SIG-M5 (cell line): ENCODE measurements around the gene CYP26A1.
"Not testable (repeated sequence)": the region's sequence is repeated elsewhere in the genome, so short reads cannot be mapped to it uniquely, and the experiment has no call there.

Experiments
- DNase-seq: peaks from one replicate; lab custom pipeline; 2025; lab: John Stamatoyannopoulos, UW

Gene CYP26A1

DNA sequence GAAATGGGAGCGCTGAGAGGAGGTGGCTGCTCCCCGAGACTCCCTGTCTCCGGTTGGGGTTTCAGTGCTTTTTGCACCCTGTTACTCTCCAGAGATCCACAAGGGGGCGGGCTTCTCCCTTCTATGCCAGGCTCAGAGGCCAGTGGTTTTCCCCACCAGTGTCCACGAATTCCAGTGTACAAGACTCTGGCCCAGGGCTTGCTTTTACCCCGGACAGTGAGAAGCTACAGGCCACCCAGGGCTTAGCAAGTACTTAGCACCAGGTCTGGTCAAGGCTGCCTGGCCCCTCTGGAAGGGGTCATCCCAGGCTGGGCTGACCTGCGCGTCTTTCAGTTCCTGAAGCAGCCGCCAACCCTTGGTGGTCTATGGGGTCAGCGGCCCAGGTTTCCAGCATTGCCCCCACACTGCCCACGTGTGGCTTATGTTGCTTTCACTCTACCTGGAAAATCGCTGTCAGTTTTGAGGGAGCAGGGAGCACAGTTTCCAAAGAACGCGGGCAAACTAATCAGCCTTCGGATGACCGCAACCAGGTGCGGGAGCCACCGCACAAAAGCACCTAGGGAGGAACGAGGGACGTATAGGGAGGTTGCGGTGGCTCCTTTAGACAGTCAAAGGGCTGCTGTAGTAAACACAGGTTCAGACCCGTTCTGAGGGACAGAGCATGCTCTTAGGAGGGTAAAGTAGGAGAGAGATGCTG lies 6.8 kb downstream of the CYP26A1 start:
- DNase-seq, result no peak

DNA sequence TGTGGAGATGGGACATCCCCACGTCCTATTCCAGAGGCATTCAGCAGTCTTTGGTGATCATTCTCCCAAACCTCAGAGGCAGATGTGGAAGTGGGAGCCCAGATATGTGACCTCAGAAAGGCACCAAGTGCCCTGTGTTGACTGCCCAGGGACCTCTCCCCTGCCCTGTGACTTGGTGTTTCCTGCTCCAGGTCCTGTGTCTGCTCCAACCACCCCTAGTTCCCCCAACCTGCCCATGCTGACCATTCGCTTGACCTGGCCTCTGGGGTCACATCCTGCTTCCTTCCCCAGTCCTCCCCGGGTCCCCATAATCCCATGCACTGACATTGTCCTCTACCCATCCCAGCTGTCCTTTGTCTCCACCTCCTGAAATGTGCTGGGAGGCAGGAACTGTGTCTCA lies 7.6 kb downstream of the CYP26A1 start:
- DNase-seq, result no peak

DNA sequence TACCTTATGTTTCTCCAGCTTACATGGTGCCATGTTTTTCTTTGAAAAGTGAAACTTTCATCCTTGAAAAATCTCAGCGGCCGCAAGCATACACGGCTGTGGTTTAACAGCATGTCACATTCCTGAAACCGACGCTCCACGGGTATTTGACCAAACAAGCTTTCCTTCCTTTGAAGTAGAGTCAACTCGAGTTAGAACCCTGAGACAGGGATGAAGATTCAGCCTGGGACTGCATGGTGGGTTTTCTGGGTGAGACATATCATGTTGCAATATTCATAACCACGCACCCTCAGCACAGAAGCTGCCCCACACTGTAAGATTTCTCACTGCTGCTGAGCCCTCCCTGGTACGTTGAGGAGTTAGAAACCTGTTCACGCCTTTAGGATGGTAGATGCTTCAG lies 8.1 kb downstream of the CYP26A1 start:
- DNase-seq, result no peak

DNA sequence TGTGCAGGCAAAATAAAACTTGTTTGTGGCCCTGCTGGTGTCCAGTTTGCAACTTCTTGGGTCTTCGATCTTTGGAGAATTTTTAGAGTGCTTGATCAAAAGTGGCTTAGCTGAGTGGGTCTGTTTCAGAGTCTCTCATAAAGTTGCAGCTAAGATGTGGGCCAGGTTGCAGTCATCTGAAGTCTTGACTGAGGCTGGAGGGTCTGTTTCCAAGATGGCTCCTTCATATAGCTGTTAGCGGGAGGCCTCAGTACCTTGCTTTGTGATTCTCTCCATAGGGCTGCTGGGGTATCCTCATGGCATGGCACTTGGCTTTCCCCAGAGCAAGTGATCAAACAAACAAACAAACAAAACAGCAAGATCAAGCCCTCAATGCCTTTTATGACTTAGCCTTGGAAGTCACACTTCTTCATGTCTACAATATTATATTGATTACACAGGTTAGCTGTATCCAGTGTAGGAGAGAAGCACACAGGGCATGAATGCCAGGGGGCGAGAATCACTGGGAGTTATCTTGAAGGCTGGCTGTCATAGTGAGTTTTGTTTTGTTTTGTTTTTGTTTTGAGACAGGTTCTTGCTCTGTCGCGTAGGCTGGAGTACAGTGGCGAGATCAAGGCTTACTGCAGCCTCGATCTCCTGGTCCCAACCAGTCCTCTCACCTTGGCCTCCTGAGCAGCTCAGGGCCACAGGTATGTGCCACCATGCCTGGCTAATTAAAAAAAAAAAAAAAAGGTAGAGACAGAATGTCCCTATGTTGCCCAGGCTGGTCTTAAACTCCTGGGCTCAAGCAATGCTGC lies 10.2 kb downstream of the CYP26A1 start:
- DNase-seq, result no peak

DNA sequence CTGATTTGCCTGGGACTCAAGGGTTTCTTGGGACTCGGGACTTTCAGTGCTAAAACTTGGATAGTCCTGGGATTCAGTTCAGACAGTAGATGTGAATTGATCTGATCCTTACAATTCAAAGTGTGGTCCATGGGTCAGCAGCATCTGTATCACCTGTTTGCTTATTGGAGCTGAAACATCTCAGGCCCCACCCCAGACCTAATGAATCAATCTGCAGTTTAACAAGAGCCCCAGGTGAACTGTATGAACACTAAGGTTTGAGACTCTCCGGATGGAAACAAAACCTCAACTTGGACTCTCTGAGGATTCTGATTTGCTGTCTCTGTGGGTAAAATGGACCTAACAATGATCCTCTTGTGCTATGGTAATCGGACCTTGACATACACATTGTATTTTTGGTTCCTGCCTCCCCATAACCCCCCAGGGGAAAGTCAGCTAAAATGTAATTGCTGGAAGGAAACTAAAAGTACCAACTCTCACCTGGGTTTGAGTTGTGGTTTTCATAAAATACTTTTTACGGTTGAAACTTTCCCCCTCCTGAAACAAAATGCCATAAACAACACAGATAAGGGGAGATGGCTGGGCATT lies 11.7 kb downstream of the CYP26A1 start:
- DNase-seq, result no peak

DNA sequence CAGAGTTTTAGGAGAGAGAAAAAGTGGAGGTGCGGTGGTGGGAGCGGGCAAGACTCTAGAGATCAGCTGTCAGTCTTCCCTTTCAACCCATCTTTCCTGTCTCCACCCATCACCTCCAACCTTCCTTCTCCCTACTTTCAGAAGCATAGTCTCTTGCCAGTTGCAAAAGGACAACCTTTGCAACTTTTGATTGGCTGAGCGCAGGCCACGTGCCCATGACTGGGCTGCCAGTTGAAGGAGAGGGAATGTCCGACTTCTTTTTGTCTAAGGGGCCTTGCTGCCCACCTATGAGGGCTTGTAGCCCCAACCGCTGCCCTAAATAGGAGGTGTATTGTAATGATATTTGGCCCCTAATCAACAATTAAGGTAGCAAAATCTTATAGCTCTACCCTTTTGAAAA lies 12.6 kb downstream of the CYP26A1 start:
- no peak for DNase-seq

DNA sequence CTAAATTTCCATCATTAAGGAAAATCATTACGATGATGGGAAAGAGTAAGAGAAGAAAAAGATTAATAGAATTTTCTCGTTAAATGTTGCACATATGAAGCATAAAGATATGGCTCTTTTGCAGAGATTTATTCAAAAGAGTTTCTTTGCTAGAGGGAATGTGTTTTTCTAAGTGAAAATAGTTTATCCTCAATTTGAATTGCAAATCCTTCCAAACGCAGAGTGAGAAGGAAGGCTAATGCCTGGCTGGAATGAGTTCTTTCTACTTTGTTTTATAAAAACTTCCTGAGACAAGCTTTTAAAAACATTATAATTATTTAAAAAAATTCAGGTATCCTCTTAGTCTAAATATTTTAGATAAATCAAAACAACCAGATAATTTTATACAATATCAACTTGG lies 14.2 kb downstream of the CYP26A1 start:
- DNase-seq, result no peak

DNA sequence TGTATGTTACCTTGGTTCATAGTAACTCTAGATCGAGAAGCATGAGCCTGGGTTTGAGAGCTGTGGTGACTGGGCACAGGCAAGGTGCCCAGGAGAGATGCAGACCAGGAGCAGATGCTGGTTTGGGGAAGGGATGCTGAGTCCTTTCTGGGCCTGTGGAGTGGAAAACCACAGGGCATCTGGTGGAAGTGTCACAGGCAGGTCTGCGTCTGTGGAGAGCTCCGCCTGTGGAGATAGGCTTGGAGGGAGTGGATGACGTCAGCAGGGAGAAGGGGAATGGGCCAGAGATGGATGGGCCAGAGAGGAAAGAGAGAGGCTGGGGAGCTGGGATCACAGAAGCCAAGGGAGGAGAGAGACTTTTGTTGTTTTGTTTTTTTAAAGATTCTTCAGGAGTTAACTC lies 14.8 kb downstream of the CYP26A1 start:
- no peak for DNase-seq

DNA sequence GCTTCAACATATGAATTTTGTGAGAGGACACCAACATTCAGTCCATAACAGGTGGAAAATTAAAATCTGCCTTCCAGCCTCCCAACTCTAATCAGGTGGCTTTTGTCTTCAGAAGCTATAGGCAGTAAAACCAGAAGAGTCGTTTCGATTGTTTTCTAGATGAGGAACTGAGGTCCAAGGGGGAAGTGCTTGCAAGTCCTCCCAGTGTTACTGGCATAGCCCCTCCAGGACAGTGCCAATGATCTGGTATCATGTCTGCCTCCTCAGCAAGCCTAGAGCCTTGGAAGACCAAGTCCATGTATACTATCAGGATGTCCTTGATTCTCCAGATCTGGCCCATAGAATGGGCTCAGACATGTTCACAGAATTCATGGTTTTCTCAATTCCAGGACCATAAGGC lies 16.9 kb downstream of the CYP26A1 start:
- no peak for DNase-seq

DNA sequence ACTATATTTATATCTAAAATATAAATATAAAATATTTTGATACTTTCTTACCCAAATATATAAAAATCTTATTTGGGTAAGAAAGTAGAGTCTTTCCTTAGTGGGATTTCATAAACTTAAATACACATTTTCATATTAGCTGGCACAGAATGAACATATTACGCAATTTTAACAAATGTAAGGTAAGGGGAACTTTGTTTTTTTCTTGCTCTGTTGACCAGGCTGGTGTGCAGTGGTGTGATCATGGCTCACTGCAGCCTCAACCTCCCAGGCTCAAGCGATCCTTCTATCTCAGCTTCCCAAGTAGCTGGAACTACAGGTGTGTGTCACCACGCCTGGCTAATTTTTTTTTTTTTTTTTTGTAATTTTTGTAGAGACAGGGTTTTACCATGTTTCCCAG lies 18.3 kb downstream of the CYP26A1 start:
- DNase-seq, result no peak

DNA sequence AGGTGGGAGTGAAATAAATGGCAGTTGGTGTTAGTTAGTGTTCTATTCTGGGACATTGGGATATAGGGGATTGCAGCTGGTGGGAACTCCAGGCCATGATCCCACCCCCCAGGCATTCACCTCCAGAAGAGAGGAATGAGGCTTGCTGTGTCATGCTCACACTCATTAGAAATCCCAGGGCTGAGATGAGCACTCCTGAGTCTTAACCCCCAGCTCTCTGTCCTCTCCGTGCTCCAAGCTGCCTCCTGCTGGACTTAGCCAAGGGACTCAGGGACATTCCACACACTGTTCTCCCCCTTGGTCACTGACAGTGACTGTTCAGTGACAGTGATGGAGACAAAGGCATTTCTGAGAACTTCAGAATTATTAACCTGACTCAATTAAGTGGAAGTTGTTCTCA lies 21.5 kb downstream of the CYP26A1 start:
- DNase-seq, result no peak

DNA sequence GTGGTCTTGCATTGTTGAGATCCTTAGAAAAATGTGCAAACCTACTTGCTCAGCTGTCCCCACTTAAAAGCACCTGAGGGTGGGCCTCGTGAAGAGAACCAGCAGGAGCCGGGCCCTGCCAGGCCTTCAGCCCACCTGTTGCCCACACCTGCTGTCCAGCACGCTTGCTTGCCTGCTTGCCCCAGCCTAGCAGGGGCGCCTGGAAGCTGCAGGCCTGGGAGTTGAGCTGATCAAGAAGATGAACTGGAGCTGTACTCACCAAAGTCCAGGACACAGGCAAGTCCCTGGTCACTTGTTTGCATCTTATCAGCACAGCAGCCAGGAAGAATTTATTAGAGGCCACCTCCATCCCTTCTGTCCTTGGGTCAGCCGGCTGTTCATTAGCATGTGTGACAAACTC lies 23.2 kb downstream of the CYP26A1 start:
- DNase-seq, result no peak

DNA sequence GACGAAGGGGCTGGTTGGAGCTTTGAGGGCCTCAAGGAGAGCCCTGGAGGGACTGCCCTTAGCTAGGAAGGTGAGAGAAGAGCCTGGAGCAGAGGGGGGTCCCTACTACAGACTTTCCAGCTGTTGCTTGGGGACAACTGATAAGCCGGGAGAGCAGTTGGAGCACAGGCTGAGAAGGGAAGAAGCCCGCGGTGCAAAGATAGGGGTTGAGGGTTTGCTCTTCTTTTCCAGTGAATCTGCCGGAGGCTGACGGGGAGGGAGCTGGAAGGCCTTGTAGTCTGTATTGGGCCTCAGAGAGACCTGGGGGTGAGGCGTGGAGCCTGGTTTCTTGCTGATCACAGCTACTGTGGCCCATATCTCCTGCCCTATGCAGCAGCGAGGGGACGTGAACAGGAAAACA lies 23.7 kb downstream of the CYP26A1 start:
- no peak for DNase-seq

DNA sequence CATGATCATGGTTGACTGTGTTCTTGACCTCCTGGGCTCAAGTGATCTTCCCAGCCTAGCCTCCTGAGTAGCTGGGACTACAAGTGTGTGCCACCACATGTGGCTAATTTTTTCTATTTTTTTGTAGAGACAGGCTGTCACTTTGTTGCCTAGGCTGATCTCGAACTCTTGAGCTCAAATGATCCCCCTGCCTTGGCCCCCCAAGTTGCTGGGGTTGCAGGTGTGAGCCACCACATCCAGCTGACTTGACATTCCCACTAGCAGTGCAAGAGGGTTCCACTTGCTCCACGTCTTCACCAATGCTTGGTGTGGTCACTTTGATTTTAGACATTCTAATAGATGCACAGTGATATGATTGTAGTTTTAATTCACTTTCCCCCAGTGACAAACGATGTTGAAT lies 25.1 kb downstream of the CYP26A1 start:
- no peak for DNase-seq

DNA sequence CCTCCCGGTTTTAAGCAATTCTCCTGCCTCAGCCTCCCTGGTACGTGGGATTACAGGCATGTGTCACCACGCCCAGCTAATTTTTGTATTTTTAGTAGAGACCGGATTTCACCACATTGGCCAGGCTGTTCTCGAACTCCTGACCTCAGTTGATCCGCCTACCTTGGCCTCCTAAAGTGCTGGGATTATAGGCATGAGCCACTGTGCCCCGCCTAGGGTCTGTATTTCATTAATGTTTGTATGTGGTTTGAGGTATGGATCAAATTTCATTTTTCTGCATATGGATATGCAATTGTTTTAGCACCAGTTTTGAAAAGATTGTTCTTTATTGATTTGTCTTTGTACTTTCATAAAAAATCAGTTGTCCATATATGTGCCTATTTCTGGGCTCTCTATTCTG lies 26.0 kb downstream of the CYP26A1 start:
- DNase-seq, result no peak

DNA sequence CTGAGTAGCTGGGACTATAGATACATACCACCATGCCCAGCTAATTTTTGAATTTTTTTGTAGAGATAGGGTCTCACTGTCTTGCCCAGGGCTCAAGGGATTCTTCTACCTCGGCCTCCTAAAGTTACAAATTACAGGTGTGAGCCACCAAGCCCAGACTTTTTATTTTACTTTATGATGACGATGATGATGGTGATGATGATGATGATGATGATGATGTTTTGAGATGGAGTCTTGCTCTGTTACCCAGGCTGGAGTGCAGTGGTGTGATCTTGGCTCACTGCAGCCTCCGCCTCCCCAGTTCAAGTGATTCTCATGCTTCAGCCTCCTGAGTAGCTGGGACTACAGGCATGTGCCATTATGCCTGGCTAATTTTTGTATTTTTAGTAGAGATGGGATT lies 27.5 kb downstream of the CYP26A1 start:
- not testable (repeated sequence) for DNase-seq

DNA sequence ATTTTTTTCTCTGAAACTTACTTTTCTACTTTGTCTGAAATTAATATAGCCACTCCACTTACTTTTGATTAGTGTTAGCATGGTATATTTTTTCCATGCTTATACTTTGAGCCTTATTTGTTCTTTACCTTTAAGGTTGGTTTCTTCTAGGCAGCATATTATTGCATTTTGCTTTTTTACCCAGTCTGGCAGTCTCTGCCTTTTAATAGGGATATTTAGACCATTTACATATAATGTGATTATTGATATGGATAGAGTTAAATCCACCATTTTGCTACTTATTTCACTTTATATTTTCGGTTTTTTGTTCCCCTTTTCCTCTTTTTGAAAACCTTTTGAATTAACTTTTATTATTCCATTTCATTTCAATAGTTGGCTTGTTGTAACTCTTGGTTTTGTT lies 30.3 kb downstream of the CYP26A1 start:
- no peak for DNase-seq

DNA sequence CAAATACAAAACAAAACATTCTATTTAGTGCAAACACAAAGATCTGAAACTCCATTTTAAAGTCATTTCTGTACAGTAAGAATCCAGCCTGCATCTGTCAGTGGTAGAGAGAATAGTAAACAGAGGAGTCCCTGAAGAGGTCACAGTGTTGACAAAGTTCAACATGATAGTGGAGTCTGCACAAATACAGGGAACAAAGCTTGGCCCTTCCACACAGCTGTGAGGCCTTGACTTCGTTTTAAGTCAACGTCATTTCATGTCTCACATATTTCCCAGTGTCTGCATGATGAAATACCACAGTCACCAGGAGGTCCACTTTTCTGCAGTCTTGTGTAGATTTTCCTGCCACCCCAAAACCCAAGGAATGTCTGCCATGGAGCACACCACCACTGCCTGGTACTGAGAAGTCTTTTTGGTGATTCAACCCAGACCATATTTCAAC lies 33.0 kb downstream of the CYP26A1 start:
- no peak for DNase-seq

DNA sequence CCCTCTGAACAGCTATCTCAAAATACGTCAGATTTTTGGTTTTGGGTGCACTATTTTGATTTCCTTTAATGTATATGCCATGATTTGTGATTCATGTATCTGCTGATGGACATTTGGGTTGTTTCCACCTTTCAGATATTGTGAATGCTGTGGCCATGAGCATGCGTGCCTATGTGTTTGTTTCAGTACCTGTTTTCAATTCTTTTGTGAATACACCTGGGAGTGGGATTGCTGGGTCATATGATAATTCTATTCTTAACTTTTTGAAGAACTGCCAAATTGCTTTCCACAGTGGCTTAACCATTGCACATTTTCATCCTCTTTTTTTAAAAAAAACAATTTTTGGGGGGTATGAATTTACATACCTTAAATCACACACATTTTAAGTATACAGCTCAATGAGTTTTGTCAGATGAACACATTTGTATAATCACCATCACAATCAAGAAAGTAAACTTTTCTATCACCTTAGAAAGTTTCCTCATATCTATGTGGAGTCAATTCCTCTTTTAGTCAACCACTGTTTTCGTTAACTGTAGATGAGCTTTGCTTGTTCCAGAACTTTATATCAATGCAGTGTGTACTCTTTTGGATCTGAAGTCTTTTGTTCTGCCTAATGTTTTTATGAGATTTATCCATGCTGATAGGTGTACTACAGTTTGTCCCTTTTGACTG lies 36.9 kb downstream of the CYP26A1 start:
- no peak for DNase-seq

DNA sequence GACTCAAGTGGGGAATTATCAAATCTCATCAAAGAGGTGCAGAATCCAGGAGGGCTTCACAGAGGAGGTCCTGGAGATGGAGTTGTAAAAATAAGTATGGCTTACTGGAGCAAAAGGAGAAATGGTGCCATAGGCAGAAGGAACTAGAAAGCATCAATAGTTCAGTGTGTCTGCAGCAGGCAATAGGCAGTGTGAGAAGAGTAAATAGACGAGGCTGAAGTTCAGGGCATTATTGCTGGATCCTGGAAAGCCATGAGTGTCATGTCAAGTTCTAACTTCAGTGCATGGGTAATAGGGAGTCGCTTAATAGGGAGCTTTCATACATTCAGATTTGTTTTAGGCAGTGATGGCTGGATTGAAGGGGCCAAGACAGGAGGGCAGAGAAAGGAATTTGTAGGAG lies 39.3 kb downstream of the CYP26A1 start:
- no peak for DNase-seq

DNA sequence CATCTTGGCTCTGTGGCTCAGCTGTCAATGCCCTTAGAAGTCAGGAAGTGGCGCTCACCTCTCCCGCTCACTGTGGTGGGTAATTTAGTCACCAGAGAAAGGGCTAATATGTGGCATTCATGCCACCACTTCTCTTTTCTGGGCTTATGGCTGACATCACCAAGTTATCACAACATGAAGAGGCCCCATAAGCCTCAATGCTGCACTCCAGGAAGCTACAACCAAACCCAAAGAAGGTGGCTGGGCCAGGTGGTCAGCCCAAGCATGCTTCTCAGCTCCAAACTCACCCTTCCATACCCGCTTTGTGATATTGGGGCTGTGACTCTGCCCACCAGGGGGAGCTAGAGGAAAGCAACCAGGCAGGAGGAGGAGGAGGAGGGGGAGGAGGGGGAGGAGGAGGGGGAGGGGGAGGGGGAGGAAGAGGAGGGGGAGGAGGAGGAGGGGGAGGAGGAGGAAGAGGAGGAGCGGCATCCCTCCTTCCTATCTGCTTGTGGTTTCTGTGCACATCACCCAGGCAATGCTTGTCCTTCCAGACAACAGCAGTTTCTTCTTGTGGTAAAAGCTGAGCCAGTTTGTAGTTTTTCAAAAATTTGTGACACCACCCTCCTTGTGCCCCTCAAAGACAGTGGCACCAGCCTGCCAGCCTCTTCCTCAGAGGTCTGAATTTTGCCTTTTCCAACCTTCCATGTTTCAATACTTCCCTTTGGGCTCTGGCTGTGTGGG lies 42.1 kb downstream of the CYP26A1 start:
- no peak for DNase-seq

DNA sequence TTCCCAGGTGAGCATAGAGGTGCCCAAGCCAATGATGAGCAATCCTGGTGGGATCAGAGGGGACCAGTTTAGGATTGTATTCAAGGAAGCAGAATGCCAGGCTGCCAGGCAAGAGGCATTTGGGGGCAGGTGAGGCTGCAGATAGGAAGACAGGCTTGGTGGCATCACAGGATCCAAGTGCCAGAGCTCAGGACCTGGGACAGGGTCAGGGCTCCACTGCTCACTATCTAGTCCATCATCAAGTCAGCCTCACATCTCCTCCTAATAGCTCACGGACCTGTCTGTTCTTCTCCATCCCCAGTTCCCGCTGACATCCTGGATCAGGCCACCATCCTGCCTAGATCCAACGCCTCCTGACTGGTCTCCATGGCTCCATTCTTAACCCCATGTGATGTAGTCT lies 47.6 kb downstream of the CYP26A1 start:
- no peak for DNase-seq
